A673 (cell line): ENCODE data around the gene SYT7. TPM values are rescaled to one million over a fixed set of nuclear protein-coding genes. Genes with fewer than 3 reads are reported as not detected.

Experiments
- BruUV-seq: library from RNA; stranded (reverse); fragments of 400-500 nt; replicated peaks from 2 replicates; lab custom pipeline; 2021; lab: Mats Ljungman, UMichigan
- CTCF ChIA-PET: fragments of 300-600 bp; sonication (Branson Sonifier 250); formaldehyde crosslinking; loops from one replicate; lab custom pipeline; 2022; ENCODE audit warnings: antibody characterized with exemption; lab: Charles Lee
- POLR2A ChIA-PET: fragments of 300-600 bp; sonication (Branson Sonifier 250); formaldehyde crosslinking; loops from one replicate; lab custom pipeline; 2022; ENCODE audit warnings: antibody characterized with exemption; ENCODE audit not compliant: low non-redundant PET; lab: Charles Lee
- DNase-seq: peaks from one replicate; pipeline ENCODE4 v3.0.0-alpha.2; 2015; ENCODE audit warnings: low spot score
- H3K27ac ChIP-seq: fragments of 200-600 bp; sonication (generic); 2 replicates; pipeline ENCODE4 v1.5.1; 2016; ENCODE audit warnings: mixed run types, low read depth, mild to moderate bottlenecking, mixed read lengths, antibody characterized with exemption, low read length; ENCODE audit not compliant: poor library complexity, severe bottlenecking
- H3K27me3 ChIP-seq: fragments of 200-600 bp; sonication (generic); replicated peaks from 2 replicates; pipeline ENCODE4 v1.6.1; 2017; ENCODE audit warnings: mixed run types, low read depth, mild to moderate bottlenecking, mixed read lengths, antibody characterized with exemption, low read length; ENCODE audit not compliant: insufficient read depth, poor library complexity
- H3K36me3 ChIP-seq: fragments of 200-600 bp; sonication (generic); 2 replicates; pipeline ENCODE4 v1.6.1; 2016; ENCODE audit warnings: mixed run types, mild to moderate bottlenecking, mixed read lengths, antibody characterized with exemption, low read length; ENCODE audit not compliant: insufficient read depth, poor library complexity, severe bottlenecking
- H3K4me1 ChIP-seq: fragments of 200-600 bp; sonication (generic); 2 replicates; pipeline ENCODE4 v1.6.1; 2017; ENCODE audit warnings: mixed run types, mild to moderate bottlenecking, mixed read lengths, antibody characterized with exemption, low read length; ENCODE audit not compliant: insufficient read depth, poor library complexity, severe bottlenecking
- H3K4me3 ChIP-seq: fragments of 200-600 bp; sonication (generic); 2 replicates; pipeline ENCODE4 v1.5.1; 2016; ENCODE audit warnings: low read depth, mixed run types, mild to moderate bottlenecking, mixed read lengths, low read length; ENCODE audit not compliant: poor library complexity, severe bottlenecking
- H3K9me3 ChIP-seq: fragments of 200-600 bp; sonication (generic); 2 replicates; pipeline ENCODE4 v1.6.1; 2016; ENCODE audit warnings: mixed run types, low read depth, mild to moderate bottlenecking, mixed read lengths, antibody characterized with exemption, low read length; ENCODE audit not compliant: poor library complexity, severe bottlenecking
- CTCF ChIP-seq: fragments of 300-800, 200-600 bp; sonication (generic); conservative IDR thresholded peaks from 2 replicates; pipeline ENCODE4 v1.5.1; 2017; ENCODE audit warnings: low read depth, mild to moderate bottlenecking, antibody characterized with exemption, low read length, moderate library complexity, mixed read lengths
- EZH2 ChIP-seq: fragments of 200-600 bp; sonication (generic); IDR thresholded peaks from 2 replicates; pipeline ENCODE4 v1.6.1; 2017; ENCODE audit warnings: borderline replicate concordance, low read depth, mild to moderate bottlenecking, mixed read lengths, antibody characterized with exemption, low read length; ENCODE audit not compliant: poor library complexity, severe bottlenecking
- intact Hi-C: fragments of 100-400 bp; cut with micrococcal nuclease; formaldehyde crosslinking; loops from one replicate; pipeline ENCODE4 v1.10.0; 2022; ENCODE audit not compliant: unreplicated experiment
- total RNA-seq: library from RNA; stranded (reverse); gene quantifications from 2 replicates; pipeline ENCODE4 v1.2.3, GENCODE V29; 2021

SYT7 gene
- total RNA-seq, 1 experiment from 2014 or later: 1.3 TPM

- CTCF ChIA-PET: no interaction called here
Measured at GRCh38 chr11:61596542-61596941, 15.7 kb upstream of the SYT7 start.

GRCh38 chr11:61594907-61595257, 14.0 kb upstream of the SYT7 start:
- no peak for DNase-seq
- ChIA-PET POLR2A (no interaction called here), CTCF (no interaction called here)
- no TSS peak for BruUV-seq
- no peaks in the 10 kb centered on the region for H3K27me3 ChIP-seq
- H3K4me3 ChIP-seq: no peak overlapping the region
- intact Hi-C loops: no loop called here
- no peaks in the 10 kb centered on the region for H3K36me3 ChIP-seq
- no peak for TF ChIP-seq EZH2
- TF ChIP-seq CTCF: no peak
- H3K9me3 ChIP-seq: no peaks in the 10 kb centered on the region
- H3K4me1 ChIP-seq: no peaks in the 10 kb centered on the region
- no peak overlapping the region for H3K27ac ChIP-seq

More at GRCh38 chr11:61596542-61596941, 15.7 kb upstream of the SYT7 start:
- H3K27ac ChIP-seq: no peak overlapping the region
- no peak overlapping the region for H3K4me3 ChIP-seq
- no peak for DNase-seq
- H3K27me3 ChIP-seq: no peaks in the 10 kb centered on the region
- intact Hi-C loops: no loop called here
- no peaks in the 10 kb centered on the region for H3K4me1 ChIP-seq
- TF ChIP-seq CTCF (no peak), EZH2 (no peak)
- no TSS peak for BruUV-seq
- no peaks in the 10 kb centered on the region for H3K9me3 ChIP-seq
- no peaks in the 10 kb centered on the region for H3K36me3 ChIP-seq
- POLR2A ChIA-PET: no interaction called here

- TF ChIP-seq EZH2 (no peak), CTCF (no peak)
- no peak overlapping the region for H3K4me3 ChIP-seq
- no peaks in the 10 kb centered on the region for H3K9me3 ChIP-seq
- ChIA-PET CTCF (no interaction called here), POLR2A (no interaction called here)
- peaks cover 8% of the 10 kb centered on the region for H3K4me1 ChIP-seq
- no peak for DNase-seq
- H3K27ac ChIP-seq: no peak overlapping the region
- H3K27me3 ChIP-seq: no peaks in the 10 kb centered on the region
- H3K36me3 ChIP-seq: no peaks in the 10 kb centered on the region
- intact Hi-C loops: no loop called here
- BruUV-seq: no TSS peak
Measured at GRCh38 chr11:61593151-61593550, 12.3 kb upstream of the SYT7 start.
